GM18511 (cell line): ENCODE measurements around the gene ANKFY1.

ENCODE experiments used
- ATAC-seq: cut with Tn5 transposase; IDR thresholded peaks from one replicate; pipeline ENCODE4 v1.9.1; 2021; ENCODE audit warnings: mild to moderate bottlenecking, moderate library complexity; ENCODE audit not compliant: unreplicated experiment

ANKFY1 gene, protein sequence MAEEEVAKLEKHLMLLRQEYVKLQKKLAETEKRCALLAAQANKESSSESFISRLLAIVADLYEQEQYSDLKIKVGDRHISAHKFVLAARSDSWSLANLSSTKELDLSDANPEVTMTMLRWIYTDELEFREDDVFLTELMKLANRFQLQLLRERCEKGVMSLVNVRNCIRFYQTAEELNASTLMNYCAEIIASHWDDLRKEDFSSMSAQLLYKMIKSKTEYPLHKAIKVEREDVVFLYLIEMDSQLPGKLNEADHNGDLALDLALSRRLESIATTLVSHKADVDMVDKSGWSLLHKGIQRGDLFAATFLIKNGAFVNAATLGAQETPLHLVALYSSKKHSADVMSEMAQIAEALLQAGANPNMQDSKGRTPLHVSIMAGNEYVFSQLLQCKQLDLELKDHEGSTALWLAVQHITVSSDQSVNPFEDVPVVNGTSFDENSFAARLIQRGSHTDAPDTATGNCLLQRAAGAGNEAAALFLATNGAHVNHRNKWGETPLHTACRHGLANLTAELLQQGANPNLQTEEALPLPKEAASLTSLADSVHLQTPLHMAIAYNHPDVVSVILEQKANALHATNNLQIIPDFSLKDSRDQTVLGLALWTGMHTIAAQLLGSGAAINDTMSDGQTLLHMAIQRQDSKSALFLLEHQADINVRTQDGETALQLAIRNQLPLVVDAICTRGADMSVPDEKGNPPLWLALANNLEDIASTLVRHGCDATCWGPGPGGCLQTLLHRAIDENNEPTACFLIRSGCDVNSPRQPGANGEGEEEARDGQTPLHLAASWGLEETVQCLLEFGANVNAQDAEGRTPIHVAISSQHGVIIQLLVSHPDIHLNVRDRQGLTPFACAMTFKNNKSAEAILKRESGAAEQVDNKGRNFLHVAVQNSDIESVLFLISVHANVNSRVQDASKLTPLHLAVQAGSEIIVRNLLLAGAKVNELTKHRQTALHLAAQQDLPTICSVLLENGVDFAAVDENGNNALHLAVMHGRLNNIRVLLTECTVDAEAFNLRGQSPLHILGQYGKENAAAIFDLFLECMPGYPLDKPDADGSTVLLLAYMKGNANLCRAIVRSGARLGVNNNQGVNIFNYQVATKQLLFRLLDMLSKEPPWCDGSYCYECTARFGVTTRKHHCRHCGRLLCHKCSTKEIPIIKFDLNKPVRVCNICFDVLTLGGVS

DNA sequence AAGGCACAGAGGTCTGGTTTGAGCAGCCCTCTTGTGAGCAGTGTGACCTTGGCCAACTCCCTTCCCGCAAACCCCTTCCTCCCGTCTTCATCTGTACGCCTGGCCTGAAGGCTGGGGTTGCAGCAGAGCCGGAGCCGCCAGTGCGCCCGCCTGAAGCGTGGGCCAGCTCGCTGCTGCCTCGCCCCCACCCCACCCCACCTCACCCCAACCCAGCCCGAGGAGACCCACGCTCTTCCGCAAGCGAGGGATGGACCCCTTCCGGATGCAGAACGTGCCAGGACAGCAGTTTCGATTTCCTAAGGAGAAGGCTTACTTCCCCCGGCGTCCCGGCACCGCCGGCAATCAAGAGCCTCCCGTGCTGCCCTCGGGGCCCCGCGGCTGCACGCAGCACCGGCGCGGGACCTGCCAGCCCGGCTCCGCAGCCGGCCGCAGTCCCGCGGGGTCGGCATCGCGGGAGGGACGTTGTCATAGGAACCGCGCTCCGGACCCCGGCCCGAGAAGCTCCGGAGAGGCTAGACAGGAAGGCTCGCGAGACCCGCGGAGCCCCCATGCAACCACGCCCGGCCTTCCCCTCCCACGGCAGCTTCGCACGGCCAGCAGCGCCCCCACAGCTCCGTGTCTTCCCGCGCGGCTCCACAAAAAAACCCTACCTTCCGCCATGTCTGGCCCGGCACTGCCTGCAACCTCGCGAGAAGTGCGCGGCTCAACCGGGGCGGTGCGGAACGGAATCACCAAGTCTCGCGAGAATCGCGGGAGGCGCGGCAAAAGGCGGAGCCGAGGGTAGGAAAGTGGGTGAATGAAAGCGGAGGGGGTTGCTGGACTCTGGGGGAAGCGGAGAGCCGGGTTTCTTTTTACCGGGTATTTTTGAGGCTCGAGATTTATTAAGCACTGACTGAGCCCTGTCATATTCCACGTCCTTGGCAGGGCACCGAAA is at the start of gene ANKFY1:
Gene ANKFY1, minus strand, starts transcription at position 698 of the 934 bp plus-strand sequence. Its CDS starts 38 bp downstream, at position 660.
- ATAC-seq: peak; percentile 85

DNA sequence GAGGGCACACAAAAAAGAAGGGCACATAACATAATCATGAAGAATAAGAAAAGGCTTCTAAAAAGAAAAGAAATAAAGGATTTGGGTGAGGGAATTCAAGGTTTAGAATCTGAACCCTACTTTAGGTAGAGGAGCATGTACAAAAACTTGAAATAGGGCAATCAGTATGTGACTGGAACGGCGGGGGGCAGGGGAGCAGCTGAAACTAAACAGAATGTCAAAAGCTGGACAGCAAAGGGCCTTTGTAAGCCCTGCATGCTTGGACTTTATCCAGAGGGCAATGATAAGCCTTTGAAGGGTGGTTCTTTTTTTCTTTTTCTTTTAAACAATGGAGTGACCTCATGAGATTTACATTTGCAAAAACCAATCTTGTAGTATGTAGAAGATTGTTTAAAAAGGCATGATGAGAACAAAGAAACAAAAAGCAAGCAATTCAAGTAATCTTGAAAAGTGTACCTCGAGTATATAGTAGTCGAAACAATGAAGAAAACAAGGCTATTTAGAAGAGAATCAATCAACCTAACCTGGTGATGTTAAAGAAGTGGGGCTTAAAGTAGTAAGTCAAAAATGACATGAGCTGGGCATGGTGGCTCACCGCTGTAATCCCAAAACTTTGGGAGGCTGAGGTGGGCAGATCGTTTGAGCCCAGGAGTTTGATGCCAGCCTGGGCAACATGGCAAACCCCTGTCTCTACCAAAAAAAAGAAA is 46.7 kb upstream of the ANKFY1 start:
- ATAC-seq: no peak

- ATAC-seq: no peak
These were observed 46.1 kb upstream of the ANKFY1 start for GRCh38 chr17:4309897-4310296.

- no peak for ATAC-seq
These were observed 43.6 kb upstream of the ANKFY1 start for GRCh38 chr17:4307179-4307930.

GRCh38 chr17:4305224-4305623 is 41.4 kb upstream of the ANKFY1 start:
- no peak for ATAC-seq

- no peak for ATAC-seq
These were observed 40.7 kb upstream of the ANKFY1 start for GRCh38 chr17:4304417-4305027.

DNA sequence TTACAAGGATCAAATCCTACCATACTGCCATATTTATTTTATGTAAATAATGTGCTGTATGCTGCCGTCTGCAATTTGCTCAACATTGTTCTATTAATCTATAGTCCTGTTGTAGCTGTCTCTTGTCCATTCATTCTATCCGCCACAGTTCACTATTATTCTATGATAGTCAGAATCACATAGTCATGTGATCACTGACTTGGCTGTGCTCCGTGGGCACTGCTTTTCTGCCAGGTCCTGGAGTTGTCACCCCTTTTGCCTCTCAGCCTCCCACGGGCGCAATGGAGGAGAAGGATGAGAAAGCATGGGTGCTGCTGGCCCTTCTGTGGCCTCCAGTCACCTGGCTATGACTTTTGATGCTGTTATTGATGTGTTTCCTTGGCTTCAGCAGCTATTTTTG is 37.3 kb upstream of the ANKFY1 start:
- ATAC-seq: no peak

GRCh38 chr17:4297351-4297750 is 33.6 kb upstream of the ANKFY1 start:
- no peak for ATAC-seq

DNA sequence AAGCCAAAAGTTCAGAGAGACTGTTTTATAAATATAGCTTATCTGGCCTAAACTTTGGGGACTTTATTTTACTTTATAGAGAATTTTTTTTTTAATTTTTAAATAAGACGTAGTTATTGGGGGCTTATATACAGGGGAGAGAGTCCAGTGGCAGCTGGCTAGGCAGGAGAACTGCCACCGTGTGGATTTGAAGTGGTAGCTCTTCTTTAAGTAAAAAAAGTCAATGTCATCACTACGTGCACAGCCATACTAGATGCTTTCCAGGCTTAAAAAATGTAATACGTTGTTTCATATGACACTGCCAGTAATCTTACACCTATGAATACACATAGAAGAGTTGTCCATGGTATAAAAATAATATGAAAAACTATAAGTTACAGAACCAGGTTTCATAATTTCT is 31.9 kb upstream of the ANKFY1 start:
- no peak for ATAC-seq

GRCh38 chr17:4293572-4293971 is 29.8 kb upstream of the ANKFY1 start:
- no peak for ATAC-seq

DNA sequence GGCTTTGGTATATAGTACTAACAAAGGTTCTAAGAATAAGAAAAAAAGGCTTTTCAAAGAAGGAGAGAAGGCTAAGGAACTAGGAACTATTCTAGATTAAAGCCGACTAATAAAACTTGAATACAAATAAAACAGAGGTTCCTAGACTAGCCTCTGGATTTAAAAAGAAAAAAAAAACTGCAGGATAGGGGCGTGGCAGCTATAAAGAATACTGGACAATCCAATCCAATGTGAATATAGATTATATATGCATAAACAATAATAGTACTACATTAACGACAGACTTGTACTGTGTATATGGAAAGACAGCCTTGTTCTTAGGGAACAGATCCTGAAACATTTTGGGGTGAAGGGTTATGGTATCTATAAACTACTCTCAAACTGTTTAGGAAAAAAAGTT is 23.9 kb upstream of the ANKFY1 start:
- no peak for ATAC-seq

DNA sequence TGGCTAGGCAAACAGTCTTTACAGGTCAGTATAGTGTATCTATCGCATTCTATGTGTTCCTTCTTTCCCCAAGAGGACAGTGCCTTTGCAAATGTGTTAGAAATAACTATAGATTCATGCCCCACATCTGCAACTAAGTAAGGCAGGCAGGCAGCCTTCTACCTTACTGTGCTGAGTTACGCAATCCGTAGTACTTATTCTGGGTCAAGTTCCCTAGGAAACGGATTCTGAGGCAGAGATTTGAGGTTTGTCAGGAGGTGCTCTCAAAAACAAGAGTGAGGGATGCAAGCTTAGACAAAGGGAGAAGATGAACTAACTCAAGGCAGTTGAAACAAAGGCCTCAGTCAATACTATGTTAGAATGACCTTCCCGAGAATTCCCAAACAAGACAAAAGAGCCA is 12.7 kb upstream of the ANKFY1 start:
- ATAC-seq: no peak

DNA sequence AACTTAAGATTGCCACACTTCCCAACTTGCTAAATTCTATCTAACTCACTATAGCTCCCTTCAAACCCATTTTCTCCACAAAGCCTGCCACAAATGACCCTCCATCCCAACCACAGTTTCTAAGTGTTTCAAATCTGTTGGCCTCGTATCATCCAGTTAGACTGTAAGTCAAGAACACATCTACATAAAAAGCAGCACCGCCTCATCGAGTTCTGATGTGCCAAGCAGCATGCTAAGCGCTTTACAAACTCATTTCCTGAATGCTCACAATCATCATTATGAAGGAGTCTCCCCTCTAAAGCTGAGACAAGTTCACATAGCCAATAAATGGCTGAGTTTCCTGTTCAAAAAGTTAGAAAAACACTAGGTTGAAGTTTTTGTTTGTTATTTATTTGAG is 9.2 kb upstream of the ANKFY1 start:
- ATAC-seq: no peak

GRCh38 chr17:4272213-4272971 is 8.6 kb upstream of the ANKFY1 start:
- ATAC-seq: no peak

- no peak for ATAC-seq
These were observed 7.0 kb upstream of the ANKFY1 start for GRCh38 chr17:4270736-4271135.

GRCh38 chr17:4269915-4270314 is 6.1 kb upstream of the ANKFY1 start:
- no peak for ATAC-seq

GRCh38 chr17:4267402-4267801 is 3.6 kb upstream of the ANKFY1 start:
- ATAC-seq: no peak

DNA sequence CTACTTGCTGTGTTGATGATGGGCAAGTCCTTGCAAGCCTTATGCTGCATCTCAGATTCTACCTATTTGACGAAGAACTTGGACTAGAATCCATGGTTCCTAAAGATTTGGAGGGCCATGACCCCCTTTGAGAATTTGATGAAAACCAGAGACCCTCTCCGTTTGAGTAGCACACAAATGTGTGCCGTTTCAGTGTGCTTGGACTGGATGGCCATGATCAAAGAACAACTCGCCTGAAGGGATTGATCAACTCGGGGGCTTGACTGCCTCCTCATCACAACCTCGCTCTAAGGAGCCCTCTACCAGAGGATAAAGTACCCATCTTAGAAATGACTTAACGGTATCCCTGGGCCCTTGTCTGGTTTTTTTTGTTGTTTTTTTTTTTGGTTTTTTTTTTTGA is 2.8 kb upstream of the ANKFY1 start:
- ATAC-seq: no peak
